OCI-LY3 (cell line): Measurements from ENCODE around the gene TWIST2.

Source experiments
- CTCF ChIP-seq: fragments of 200-600, 300-600 bp; sonication (generic); IDR thresholded peaks from 2 replicates; pipeline ENCODE4 v1.5.1; 2014; ENCODE audit warnings: antibody characterized with exemption, low read length, low read depth
- EZH2phosphoT487 ChIP-seq: fragments of 200-600 bp; shearing (Covaris generic); IDR thresholded peaks from 2 replicates; pipeline ENCODE4 v1.6.1; 2018; ENCODE audit warnings: antibody characterized with exemption, mixed run types, low read depth

- TF ChIP-seq CTCF (no peak), EZH2phosphoT487 (no peak)
These were observed 14.8 kb downstream of the TWIST2 start for GRCh38 chr2:238862701-238863100.
